DMS 273 (cell line): ENCODE results near the gene COPS8.

ENCODE experiments used
- DNase-seq: peaks from one replicate; lab custom pipeline; 2025; ENCODE audit not compliant: unreplicated experiment; lab: John Stamatoyannopoulos, UW

COPS8 gene

GRCh38 chr2:237064203-237065070 lies 21.3 kb upstream of the COPS8 start:
- peak; percentile 25 for DNase-seq

DNA sequence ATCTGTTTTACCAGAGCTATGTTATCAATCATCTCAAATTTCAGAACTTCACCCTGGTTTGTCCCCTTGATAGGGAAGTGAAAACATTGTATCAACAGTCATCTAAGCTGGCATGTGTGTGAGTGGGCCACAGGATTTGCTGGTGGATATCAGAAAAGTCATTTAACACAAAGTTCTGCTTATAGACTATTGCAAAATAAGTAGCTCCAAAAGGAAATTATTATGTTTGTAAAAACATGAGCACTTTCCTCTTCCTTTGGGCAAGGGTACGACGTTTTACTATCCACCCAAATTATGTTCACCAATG lies 20.7 kb upstream of the COPS8 start:
- peak; percentile 25 for DNase-seq

- peak; percentile 18 for DNase-seq
These were observed 19.3 kb upstream of the COPS8 start for GRCh38 chr2:237066396-237066795.

GRCh38 chr2:237068005-237068576 lies 17.6 kb upstream of the COPS8 start:
- peak; percentile 21 for DNase-seq

DNA sequence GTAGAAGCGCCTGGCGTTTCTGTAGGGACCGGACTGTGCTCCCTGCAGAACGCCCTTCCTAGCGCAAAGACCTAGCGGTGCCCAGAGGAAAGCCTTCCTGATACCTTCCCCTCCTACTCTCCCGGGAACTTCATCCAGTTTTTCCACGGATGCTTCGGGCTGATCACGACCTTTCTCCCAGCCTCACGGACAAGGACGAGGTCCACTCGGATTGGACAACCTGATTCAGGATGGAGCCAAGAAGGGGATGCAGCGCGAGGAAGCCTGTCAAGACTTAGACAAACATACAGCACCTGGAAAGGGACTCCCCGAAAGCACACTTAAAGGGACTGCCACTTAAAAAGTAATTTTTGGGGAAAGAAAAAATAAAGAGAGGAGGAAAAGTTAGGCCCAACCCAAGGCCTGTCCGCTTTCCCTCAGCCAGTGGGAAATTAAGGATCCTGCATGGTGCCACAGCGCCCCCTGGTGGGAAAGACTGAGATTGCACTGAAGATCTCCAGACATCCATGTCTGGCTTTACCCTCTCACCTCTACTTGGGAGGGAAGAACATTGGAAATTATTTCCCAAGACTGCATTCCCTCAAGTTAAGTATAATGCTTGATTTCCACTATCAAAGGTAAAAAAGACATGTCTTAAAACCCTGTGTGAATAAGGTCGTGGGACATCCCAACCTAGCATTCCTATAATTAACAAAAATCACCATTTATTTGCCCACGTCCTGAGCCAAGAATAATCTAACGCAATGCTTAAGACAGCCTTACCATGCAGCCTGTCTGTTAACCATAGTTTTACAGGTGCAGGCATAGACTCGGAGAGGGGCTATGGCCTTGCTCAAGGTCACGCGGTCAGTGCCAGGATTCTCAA lies 13.4 kb upstream of the COPS8 start:
- peak; percentile 83 for DNase-seq

DNA sequence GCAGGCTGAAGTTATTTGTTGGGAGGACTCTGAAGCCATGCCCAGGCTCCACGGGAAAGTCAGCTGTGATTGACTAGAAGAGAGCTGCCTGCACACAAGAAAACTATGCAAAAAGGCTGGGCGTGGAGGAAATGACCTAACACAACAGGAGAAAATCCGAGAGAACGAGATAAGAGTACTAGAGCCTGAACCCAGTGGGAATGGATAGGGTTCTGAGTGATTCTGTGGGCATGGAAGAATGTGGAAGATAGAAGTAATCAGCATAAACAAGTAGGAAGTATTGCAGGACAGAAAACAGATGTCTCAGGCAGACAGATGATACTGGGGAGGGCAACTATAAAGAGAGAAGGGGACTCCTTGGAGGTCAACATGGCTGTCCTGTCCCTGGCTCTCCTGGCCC lies 12.1 kb upstream of the COPS8 start:
- DNase-seq: no peak

- DNase-seq: no peak
These were observed 11.3 kb upstream of the COPS8 start for GRCh38 chr2:237074211-237074993.

GRCh38 chr2:237075749-237076599 lies 9.7 kb upstream of the COPS8 start:
- DNase-seq: no peak

DNA sequence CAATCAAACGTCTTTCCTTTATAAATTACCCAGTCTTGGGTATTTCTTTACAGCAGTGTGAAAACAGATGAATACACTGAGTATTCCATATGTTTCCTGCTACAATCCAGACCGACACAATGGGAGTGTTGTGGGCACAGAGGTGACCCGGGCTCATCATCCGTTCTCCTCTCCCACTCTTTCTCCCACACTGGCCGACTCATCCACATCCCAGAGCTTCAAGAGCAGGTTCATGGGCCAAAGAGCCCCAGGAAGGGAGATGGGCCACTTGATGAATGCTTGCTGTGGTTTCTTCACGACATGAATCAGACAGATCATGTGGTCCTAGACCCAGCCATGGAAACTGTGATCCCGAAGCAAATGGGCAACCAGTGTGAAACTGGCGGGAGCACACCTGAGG lies 4.1 kb upstream of the COPS8 start:
- no peak for DNase-seq

- no peak for DNase-seq
These were observed 2.7 kb upstream of the COPS8 start for GRCh38 chr2:237083026-237083425.

- DNase-seq: no peak
These were observed 1.2 kb upstream of the COPS8 start for GRCh38 chr2:237084444-237084843.

DNA sequence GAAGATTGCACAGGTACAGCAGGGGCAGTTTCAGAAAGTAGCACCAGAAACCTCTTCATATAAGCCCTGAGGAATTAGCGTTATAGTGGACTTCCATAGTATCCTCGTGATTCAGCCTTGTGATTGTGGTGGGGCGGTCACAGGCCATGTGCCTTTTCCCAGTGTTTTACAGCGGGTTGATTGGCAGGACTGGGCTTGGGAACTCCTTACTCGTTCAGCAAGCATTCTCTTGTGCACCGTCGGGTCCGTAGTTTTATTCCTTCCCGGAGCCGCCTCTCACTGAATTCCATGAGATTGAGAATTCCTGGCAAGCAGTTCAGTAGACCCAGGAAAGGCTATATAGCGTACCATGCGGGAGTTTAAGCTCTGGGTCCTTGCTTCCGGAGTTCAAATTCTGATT lies 5.2 kb downstream of the COPS8 start:
- DNase-seq: no peak

- DNase-seq: no peak
These were observed 6.2 kb downstream of the COPS8 start for GRCh38 chr2:237091779-237092436.

DNA sequence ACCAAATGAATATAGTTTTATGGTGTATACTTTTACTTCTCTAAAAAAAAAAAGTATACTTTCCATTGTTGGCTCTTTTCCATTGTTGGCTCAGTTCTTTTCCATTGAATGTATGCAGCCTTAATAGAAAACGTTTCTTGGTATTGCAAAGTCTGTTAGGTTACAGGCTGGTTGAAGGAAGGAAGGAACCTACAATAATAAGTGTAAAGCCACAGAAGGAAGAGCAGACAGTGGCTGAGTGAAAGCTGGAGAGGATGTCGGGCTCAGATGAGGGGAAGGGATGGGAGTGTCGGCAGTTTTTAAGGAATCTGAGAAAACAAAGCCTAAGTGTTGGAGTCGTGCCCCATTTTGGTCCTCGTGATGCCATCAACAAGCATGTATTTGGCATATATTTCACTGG lies 6.8 kb downstream of the COPS8 start:
- DNase-seq: no peak

DNA sequence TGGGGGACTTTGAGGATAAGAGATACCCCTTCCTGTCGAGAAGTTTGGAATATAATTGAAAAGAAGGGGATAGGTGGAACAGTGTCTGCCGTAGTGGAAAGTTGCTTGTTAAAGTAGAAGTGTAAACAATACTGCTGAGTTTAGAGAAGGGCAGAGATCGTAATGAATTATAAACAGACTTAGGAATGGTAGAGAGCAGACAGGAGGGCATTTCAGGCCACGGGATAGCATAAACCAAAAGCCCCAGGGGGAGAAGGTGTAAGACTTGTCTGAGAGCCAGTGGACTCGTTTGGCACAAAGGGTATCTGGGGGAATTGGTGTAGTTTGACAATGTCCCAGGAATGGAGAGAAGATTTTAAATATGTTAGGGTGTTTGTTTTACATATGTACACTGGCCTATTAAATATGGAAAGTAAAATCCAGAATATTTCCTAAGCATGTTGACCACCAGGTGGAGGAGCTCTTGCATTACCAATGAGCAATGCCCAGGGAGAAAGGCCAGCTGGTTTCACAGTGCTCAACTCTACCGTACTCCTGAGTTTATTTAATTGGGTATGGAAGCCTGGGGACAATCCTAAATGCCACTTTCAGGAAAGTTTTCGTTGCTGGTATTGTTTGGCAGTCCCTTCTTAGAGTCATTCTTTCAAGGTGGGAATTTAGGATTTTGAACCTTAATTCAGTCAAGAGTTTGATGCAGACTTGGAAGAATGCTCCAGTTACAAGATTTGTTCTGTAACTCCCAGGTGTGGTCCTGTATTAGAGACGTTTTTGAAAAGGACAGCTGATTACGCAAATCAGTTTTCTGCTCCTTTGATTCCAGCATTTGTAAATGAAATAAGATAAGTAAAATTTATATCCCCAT lies 7.5 kb downstream of the COPS8 start:
- DNase-seq: peak; percentile 63

DNA sequence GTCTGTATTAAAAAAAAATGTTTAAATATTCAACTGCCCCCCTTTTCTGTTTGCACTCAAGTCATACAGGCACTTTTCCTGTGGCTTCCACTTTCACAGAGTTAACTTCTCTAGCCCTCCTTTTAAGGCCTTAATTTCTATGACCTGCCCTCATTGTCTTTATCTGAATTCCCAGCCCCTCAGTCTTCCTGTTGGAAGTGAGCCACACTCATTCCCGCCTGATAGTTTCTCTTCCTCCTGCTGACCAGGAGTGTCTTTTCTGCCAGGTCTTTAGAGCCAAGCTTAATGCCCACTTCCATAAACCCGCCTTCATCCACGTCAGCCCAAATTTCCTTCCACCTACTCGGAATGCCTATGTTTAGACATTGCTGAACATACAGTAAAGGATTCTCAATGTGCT lies 10.5 kb downstream of the COPS8 start:
- DNase-seq: no peak

DNA sequence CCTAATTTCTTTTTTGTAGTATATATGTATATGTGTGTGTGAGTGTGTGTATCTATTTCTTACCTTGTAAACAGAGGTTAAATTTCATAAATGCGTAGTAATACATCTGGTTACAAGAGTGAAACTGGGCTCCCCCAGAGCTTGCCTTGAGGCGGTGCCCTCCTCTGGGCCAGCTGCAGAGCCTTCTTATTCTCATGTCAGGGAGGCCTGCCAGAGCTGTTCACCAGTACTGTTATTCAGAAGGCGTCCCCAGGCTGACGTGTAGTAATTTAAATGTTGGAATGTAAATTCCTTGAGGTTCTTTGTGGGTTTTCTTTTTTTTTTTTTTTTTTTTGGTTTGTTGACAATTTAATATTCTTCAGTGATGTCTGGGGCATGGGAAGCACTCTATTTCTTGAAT lies 11.2 kb downstream of the COPS8 start:
- no peak for DNase-seq

DNA sequence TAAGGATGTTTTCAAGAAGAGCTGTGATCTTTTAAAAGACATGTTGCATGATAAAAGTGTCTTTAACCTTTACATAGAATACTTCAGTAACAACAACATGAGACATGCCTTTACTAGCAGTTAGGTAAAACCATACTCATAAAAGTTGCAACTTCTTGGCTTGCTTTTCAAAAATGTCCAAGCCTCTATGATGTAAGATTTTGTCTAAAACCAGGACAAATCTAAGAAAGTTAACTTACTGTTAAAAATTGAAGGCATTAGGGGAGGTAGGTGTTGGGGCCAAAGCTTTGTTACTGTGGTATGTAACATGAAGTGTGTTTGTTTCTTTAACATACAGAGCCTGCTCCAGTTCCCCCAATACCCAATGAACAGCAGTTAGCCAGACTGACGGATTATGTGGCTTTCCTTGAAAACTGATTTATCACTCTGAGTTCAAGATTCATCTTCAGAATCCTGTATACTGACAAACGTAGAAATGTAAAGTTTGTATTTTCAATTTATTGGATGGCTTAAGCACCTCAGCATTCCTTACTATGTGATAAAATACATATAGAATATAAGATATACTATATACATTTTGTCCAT lies 11.7 kb downstream of the COPS8 start:
- DNase-seq: no peak
